GM19043 (cell line): ENCODE measurements around the gene LBHD1.
"Not testable (repeated sequence)": the region's sequence is repeated elsewhere in the genome, so short reads cannot be mapped to it uniquely, and the experiment has no call there.

Experiments used
- ATAC-seq: cut with Tn5 transposase; IDR thresholded peaks from one replicate; pipeline ENCODE4 v1.9.1; 2021; ENCODE audit warnings: low read depth; ENCODE audit not compliant: unreplicated experiment

The LBHD1 gene

GRCh38 chr11:62621567-62622470, 50.2 kb downstream of the LBHD1 start, which contains the start of gene B3GAT3:
TSS of gene B3GAT3 (minus strand) at chr11:62621986. CDS start at chr11:62621947, 39 bp downstream.
- ATAC-seq = peak; percentile 95

GRCh38 chr11:62621027-62621566, 51.0 kb downstream of the LBHD1 start:
- no peak for ATAC-seq

- ATAC-seq = not testable (repeated sequence)
Measured at GRCh38 chr11:62616957-62617356, 55.1 kb downstream of the LBHD1 start.

- no peak for ATAC-seq
Measured at GRCh38 chr11:62615521-62615920, 56.5 kb downstream of the LBHD1 start.

GRCh38 chr11:62614275-62614674, 57.8 kb downstream of the LBHD1 start:
- no peak for ATAC-seq

GRCh38 chr11:62613291-62613778, 58.7 kb downstream of the LBHD1 start:
- no peak for ATAC-seq
